GM11168 (cell line): ENCODE results near the gene DNAJC22.
"Not testable (repeated sequence)": the region's sequence is repeated elsewhere in the genome, so short reads cannot be mapped to it uniquely, and the experiment has no call there.

Experiments used
- in situ Hi-C: fragments of 300-500 bp; cut with MboI; formaldehyde crosslinking; loops from one replicate; pipeline ENCODE4 v1.12.0; 2022; ENCODE audit warnings: low sequenced_read_pairs; ENCODE audit not compliant: unreplicated experiment

The DNAJC22 gene

DNA sequence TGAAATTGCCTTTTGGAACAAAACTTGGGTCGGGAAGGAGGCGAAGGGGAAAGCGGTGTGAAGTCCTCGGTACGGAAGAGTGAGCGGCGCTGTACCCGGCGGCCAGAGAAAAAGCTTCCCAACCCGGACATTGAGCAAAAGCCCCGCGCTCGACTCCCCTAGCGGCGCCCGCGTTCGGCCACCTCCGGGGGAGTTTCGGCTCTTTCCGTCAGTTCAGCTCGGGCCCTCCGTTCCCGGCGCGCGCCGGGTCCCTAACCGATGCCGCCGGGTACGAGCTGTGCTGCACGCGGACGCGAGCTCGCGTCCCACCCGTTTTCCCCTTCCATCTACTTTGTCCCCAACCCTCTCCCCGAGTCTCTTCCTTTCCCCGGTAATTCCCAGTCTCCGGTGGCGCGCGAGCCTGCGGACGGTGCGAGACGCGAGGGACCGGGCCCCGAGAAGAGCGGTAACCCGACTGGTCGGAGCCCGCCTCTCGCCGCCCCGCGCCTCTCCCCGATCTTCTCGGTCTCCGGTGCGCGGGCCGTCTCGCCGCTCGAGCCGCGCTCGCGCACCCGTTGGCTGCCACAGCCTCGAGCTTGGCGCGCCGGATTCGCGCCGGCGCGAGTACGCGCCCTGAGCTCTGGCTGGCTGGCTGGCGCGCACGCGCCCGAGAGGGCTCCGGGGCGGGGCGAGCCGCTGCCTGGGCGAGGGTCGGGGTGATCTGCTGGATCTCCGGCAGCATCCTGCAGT is 20.1 kb downstream of the DNAJC22 start:
- in situ Hi-C loops, result loop anchor here (10.0 kb wide), 1 partner anchor 138 kb away; no protein-coding TSS in a partner anchor

DNA sequence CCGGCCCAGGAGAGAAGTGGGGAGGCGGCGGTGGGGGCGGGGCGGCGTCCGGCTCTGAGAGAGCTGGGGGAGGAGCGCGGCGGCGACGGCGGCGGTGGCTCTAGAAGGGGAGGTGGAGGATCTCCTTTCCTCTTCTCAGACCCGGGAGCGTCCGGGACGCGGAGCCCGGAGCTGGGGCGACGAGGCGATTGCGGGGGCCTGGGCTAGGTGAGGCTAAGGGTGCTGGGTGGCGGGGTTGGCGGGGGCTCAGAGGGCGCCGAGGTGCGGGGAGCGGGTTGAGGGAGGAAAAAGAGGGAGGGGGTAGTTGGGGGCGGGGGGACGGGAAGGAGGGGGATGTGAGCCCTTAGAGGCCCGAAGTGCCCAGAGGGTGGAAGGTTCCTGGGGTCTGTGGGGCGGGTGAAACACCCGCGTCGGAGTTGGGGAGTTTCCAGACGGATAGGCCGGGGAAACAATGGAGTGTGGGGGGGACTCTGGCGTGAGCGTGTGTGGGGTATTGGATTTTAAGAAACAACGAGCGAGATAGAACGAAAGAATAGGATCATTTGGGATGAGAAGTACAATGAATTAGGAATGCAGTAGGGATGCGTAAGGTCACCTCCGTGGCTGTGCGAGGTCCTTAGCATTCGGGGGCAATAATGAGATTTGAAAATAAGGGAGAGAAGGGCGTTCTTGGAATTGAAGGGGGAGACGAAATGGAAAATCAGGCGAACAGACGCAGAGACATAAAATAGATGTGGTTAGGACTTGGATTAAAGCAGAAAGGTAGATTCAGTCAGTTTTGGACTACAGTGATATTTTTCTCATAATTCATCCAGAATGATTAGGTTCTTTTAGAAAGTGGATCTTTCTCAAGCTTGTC is 20.9 kb downstream of the DNAJC22 start, which contains the start of gene SPATS2:
Gene SPATS2, plus strand, starts transcription at position 82 of the 859 bp plus-strand sequence. CDS start 93,551 bp downstream, outside the sequence.
- in situ Hi-C loops, result loop anchor here (10.0 kb wide), 1 partner anchor 137 kb away; no protein-coding TSS in a partner anchor

DNA sequence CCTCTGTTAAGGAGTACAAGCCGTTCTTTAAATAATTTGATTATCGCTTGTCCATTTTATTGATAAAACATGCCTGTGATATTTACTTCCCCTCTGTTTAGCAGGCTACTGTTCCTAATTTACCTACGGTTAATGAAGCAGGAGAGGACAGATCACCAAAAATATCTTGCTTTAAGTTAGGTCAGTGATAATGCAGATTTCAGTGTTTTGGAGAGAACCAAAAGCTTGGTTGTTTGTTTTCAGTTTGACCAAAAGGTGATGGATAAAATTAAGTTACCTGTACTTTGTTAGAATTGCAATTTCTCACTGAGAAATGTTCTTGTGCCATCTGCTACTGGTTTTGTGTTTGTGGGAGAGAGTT is 21.5 kb downstream of the DNAJC22 start:
- in situ Hi-C loops, result loop anchor here (10.0 kb wide), 1 partner anchor 137 kb away; no protein-coding TSS in a partner anchor

DNA sequence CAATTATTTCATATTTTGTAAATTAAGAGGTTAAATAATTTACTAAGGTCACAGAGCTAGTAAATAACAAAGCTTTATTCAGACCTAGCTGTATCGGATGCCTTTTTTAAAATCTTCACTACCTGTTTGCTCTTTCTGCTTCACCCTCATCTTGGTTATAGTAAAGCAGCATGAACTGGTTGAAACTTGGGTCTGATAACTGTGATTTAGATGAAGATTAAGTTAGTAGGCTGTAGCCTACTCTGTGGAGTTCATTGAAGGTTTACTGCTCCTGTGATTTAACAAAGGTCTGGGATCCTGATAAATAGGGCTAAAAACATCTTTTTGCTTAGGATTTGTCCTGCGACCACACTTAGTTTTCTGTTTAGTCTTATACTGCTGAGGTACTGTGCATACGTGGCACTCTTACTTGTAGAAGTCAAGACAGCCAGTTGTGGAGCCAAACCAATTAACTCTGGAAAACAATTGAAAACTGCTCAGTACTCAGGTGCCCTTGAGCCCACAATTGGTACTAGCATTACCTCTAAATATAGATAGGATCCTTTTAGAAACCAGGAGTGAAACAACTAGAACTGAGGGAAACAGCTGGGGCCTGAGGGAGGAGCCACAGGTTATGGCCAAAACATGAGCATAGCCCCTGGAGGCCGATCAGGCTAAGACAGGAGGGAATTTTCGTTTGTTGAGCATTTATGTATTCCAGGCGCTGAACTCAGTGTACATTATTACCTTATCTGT is 22.9 kb downstream of the DNAJC22 start:
- in situ Hi-C loops, result loop anchor here (10.0 kb wide), 1 partner anchor 135 kb away; no protein-coding TSS in a partner anchor

GRCh38 chr12:49370539-49370938 is 23.9 kb downstream of the DNAJC22 start:
- in situ Hi-C loops, result no loop called here

DNA sequence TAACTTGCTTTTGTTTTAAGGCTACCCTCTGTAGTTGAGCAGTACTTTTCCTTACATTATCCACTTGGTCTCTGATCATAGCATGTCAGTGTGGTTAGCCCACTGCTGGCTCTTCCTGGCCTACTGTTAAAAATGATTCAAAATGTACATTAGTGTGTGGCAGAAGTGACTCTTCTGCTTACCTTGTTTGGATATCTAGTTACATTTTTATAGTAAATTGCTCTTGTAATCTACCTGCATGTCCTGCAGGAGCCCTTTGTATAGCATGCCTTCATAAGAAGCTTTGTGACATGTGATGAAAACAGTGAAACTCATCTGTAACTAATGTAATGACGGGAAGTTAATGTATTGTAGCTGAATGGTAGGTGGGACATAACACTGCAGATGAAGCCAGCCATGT is 28.7 kb downstream of the DNAJC22 start:
- in situ Hi-C loops, result no loop called here

GRCh38 chr12:49377386-49377785 is 30.7 kb downstream of the DNAJC22 start:
- in situ Hi-C loops, result no loop called here

GRCh38 chr12:49380184-49380583 is 33.5 kb downstream of the DNAJC22 start:
- in situ Hi-C loops, result not testable (repeated sequence)

DNA sequence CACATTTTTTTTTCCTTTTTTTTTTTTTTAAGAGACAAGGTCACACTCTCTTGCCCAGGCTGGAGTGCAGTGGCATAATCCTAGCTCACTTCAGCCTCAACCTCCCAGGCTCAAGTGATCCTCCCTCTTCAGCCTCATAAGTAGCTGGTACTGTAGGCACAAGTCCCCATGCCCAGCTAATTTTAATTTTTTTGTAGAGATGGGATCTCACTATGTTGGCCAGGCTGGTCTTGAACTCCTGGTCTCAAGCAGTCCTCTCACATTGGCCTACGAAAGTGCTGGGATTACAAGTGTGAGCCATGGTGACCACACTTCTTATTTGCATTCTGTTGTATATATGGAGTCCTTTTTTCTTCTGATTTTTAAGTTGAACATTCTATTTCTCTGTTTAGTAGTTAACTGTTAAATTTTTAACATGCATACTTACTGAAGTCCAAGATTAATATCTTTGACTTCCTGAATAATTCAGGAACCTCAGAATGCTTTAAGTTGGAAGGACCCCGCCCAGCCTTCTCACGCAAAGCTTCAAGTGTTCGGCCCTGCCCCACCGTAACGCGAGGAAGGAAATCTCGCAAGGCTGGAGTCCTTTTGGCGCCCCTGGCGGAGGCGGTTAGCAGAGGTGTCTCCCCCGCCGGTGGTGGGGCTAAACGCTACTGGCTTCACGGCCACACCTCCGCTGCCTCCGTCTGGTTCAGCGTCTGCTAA is 42.1 kb downstream of the DNAJC22 start:
- in situ Hi-C loops, result no loop called here

DNA sequence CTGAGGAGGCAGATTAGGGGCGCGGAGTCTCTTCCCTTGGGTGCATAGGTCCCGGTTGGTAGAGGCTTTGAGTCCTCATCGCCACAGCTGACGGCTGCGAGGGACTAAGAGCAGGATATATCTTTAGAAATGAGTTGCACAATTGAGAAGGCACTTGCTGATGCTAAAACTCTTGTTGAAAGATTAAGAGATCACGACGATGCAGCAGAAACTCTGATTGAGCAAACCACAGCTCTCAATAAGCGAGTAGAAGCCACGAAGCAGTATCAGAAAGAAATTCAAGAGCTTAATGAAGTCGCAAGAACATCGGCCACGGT is 42.7 kb downstream of the DNAJC22 start:
- in situ Hi-C loops, result no loop called here

- in situ Hi-C loops, result no loop called here
Measured at GRCh38 chr12:49397000-49397399, 50.3 kb downstream of the DNAJC22 start.

GRCh38 chr12:49400304-49400703 is 53.6 kb downstream of the DNAJC22 start:
- in situ Hi-C loops, result no loop called here
